Motor neuron (in vitro differentiated cells): ENCODE measurements around the gene FAM107B. TPM values are rescaled to one million over a fixed set of nuclear protein-coding genes. Genes with fewer than 3 reads are reported as not detected.
"Not testable (repeated sequence)": the region's sequence is repeated elsewhere in the genome, so short reads cannot be mapped to it uniquely, and the experiment has no call there.

Source experiments
- ATAC-seq, 8 experiments: fragments of 200-7000 bp; cut with Tn5 transposase; replicated peaks in 6 of 8; 2 replicates each; pipeline ENCODE4 v1.8.0; 2021; ENCODE audit warnings: mild to moderate bottlenecking in 8 of 8, moderate library complexity in 8 of 8
- H3K27ac ChIP-seq, 2 donors: fragments of 250-450 bp; sonication (Bioruptor Pico); 2 replicates each; pipeline ENCODE4 v1.9.0; 2021; ENCODE audit warnings: antibody characterized with exemption in 2 of 2, mild to moderate bottlenecking in 2 of 2, moderate library complexity in 1 of 2
- H3K4me1 ChIP-seq, 2 donors: fragments of 250-450 bp; sonication (Bioruptor Pico); replicated peaks in 1 of 2; 2 replicates each; pipeline ENCODE4 v1.6.1; 2021; ENCODE audit warnings: antibody characterized with exemption in 2 of 2, mild to moderate bottlenecking in 2 of 2, moderate library complexity in 1 of 2
- H3K4me3 ChIP-seq, 5 donors: fragments of 250-450 bp; sonication (Bioruptor Pico); 2 replicates each; pipeline ENCODE4 v1.9.0; 2021; ENCODE audit warnings: antibody characterized with exemption in 5 of 5, mild to moderate bottlenecking in 5 of 5, moderate library complexity in 4 of 5
- WGBS, 10 experiments: fragments of 450-650 bp; shearing (Covaris generic); methylation state at CpG; one replicate each; pipeline ENCODE4 v1.0.0; 2022; 5-methylcytosine and 5-hydroxymethylcytosine counted together
- in situ Hi-C, 9 experiments: fragments of 400-800 bp; cut with MboI; loops; one replicate each; pipeline ENCODE4 v1.15.0; 2021; ENCODE audit warnings: low sequenced_read_pairs in 9 of 9, low pct_unique_long_range_greater_than_20kb in 2 of 9; ENCODE audit not compliant: unreplicated experiment in 9 of 9
- total RNA-seq, 8 experiments: library from RNA; unstranded; fragments of 300-600 nt; gene quantifications; 2 replicates each; pipeline versions ENCODE4 v1.2.3 to v1.2.4, GENCODE V29; 2022

FAM107B gene
- total RNA-seq, 8 experiments from 2014 or later, result 2.0 to 60.4 (median 25.4) TPM

DNA sequence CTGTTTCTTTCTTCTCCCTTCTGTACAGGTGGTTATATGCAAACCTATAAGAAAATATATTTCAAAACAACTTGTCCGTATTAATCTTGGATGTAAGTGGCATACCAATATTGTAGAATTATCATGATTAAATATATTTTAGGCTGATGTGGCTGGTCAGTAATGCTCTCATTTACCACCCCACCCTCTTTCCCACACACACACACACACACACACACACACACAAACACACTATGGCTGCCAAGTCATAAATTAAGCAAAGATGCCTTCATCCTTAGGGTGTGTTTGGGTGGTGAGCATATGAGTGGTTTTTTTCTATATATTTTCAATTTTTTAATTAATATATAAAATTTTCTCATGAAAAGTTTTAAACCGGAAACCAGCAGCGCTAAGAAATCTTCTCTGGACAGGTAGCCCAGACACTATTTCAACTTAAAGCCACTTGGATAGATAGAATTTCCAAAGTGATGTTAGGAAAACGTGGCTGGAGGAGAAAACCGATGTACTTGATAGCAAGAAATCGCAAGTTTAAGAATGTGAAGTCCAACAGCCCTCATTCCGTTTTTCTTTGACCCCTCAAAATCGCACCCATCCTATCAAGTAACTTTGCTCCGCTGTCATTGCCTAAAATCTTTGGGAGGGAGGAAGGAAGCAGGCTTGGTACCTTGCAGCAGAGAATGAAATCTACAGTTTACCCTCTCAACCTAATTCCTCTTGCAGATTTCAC is 171.7 kb downstream of the FAM107B start:
- peak overlapping the region; percentile 63 to 89 (median 70) for H3K4me3 ChIP-seq
- in situ Hi-C loops, result no loop called here
- WGBS, 10 experiments, result 0 to 44% (median 16%) methylated on average over 2 to 9 of the region's 9 CpGs
- peak in 1 of 8 experiments; percentile 2 for ATAC-seq
- no peak overlapping the region for H3K27ac ChIP-seq
- peaks cover 11 to 25% of the 10 kb centered on the region in 2 donors for H3K4me1 ChIP-seq

DNA sequence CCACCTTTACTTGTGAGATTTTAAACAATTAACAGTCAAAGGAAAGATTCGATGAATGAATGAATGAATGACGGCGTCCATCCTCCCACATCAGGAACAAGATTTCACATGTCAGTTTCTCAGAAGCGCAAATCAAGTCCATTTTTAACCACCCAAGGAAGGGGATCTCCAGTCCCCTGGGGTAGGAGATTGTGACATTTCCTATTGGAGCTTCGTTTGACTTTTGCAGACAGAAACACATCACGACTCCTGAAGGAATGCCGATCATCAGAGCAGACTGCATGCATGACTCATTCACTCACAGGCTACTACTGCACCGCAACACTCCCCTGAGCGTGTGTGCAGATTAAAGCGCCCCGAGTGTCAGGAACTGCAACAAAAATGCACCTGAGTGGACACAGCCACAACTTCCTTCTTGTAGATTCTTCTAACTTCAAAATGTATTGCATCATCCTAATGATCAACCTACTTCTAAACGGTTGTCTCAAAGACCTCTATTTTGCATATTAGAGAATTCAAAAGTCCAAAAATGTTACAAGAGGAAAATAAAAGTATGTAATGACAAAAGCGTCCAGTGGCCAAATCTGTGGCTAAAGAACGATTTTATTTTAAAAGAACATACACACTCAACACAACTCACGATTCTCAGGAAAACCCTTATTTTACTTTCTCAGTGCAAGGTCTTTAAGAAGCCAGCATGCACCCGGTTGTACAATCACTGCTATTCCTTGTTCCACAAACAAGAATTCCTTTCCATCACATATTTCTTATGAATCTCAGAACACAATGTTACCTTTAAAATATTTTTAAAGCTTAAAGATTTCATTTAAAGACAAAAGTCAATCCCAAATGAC is 172.6 kb downstream of the FAM107B start:
- 13 to 100% (median 60%) methylated on average over 2 to 15 of the region's 16 CpGs for WGBS, 10 experiments

DNA sequence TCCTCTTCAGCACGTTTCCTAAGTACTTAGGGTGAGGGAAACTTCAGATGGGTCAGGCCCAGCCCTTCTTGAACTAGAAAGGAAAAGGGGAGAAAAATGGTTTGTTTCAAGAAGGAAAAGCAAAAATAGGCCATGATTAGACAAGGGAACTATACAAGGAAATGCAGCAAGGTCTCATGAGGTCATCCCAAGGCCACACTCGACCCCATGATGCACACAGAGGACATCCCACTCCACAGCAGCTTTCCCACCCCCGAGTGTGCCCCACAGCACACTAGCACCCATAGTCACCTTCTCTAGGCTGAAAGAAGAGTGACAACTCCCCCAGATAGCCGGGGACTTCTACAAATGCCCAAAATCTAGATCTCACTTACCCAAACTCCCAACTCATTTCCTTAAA is 173.4 kb downstream of the FAM107B start:
- in situ Hi-C loops, result no loop called here
- 60 to 100% (median 79%) methylated on average over 1 to 4 of the region's 4 CpGs; no CpG with 5 or more reads in 3 of the 10 experiments for WGBS, 10 experiments

More for the DNA sequence above, 172.6 kb downstream of the FAM107B start:
- no peak overlapping the region for H3K27ac ChIP-seq
- H3K4me3 ChIP-seq, result peak overlapping the region in 4 of 5 donors; percentile 63 to 89 (median 75)
- H3K4me1 ChIP-seq, result peaks cover 11 to 18% of the 10 kb centered on the region in 2 donors
- in situ Hi-C loops, result no loop called here
- ATAC-seq, result peak in 3 of 8 experiments; percentile 10 to 22 (median 19)

DNA sequence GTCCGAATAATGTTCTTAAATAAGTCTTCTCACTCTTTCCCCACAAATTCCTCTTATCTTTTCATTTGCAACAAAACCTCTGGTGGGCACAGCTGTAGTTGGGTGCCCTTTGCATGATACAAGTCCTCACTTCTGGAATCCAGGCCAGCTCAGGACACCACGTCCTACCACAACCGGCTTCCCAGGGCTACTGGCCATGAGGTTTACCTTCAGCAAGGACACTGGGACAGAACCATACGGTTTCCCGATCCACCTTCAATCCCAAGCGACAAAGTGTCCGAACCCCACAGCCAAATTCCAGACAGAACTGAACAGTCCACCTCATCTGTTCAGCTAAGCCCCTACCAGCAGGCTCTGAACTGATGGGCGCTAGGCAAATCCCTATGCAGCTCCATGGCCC is 174.6 kb downstream of the FAM107B start:
- Histone ChIP-seq H3K27ac (no peak overlapping the region), H3K4me1 (peaks cover 11 to 16% of the 10 kb centered on the region in 2 donors), H3K4me3 (no peak overlapping the region)
- ATAC-seq, result no peak
- WGBS, 10 experiments, result 83 to 100% (median 95%) methylated on average over 1 to 7 of the region's 8 CpGs; no CpG with 5 or more reads in 2 of the 10 experiments
- in situ Hi-C loops, result no loop called here

More for the DNA sequence above, 173.4 kb downstream of the FAM107B start:
- Histone ChIP-seq H3K4me3 (peak overlapping the region in 1 of 5 donors; percentile 80), H3K27ac (no peak overlapping the region), H3K4me1 (peaks cover 11 to 18% of the 10 kb centered on the region in 2 donors)
- no peak for ATAC-seq

DNA sequence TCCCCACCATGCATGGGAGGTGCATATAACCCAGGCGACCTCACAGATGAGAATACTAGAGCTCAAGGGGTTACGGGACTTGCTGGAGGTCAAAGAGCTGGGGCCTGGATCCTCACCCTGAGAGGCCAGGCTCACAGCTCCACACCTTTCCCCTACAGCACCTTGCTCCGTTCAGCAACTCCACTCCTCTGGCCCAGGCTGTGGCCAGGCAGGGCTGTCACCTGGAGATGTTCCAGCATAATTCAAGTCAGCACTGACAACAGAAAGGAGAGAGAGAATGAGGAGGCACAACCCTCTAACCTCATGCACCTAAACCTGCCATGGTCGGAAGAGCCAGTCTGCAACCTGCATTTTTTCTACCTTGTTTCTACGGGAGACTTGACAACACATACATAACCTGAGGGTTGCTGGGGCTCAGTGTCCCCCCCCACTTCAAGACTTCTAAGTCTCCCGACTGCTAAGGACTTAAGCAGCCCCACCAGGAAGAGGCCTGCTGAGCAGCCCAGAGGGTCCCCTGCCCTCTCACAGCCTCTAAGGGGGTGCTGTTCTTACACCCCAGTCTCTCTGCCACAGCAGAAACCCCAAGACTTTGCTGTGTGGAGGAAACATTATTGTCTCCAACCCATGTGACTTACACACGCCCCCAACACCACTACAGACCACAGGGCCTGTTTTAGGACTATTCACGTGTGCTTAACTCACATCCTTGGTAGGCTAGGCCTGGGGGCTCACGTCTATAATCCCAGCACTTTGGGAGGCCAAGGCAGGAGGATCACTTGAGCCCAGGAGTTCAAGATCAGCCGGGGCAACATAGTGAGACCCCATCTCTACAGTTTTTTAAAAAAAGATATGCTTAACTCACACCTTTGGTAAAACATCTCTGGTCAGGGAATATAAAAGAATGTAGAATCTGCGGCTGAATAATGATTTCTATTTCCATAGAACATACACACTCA is 175.6 kb downstream of the FAM107B start:
- 70 to 100% (median 100%) methylated on average over 1 to 6 of the region's 11 CpGs for WGBS, 10 experiments
- Histone ChIP-seq H3K4me1 (peaks cover 11 to 13% of the 10 kb centered on the region in 2 donors), H3K4me3 (no peak overlapping the region), H3K27ac (no peak overlapping the region)
- ATAC-seq, result no peak
- in situ Hi-C loops, result no loop called here

DNA sequence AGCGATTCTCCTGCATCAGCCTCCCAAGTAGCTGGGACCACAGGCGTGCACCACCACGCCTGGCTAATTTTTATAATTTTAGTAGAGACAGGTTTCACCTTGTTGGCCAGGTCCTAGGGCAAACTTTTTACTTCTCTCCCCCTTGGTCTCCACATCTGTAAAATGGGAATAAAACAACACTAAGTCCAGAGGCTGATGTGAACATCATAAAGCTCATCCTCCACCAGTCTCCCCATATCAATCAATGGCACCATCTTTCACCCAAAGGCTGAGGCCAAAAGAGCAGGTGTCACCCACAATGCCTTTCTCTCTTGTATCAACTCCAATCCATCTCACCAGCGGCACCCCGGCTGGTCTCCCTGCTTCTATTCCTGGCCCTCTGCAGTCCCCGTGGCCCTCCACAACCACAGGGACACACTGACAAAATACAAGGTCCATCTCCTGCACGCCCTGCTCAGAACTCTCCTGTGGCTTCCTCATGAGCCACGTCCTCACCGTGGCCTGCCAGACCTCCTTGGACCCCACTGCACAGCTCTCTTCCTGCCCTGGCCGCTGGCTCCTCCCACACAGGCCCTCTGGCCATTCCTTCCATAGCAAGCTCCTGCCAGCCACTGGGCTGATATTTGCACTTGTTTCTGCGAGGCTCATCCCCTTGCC is 179.0 kb downstream of the FAM107B start:
- Histone ChIP-seq H3K27ac (no peak overlapping the region), H3K4me3 (no peak overlapping the region), H3K4me1 (no peaks in the 10 kb centered on the region)
- 92 to 100% (median 100%) methylated on average over 1 to 8 of the region's 11 CpGs; no CpG with 5 or more reads in 4 of the 10 experiments for WGBS, 10 experiments
- in situ Hi-C loops, result no loop called here
- no peak for ATAC-seq

DNA sequence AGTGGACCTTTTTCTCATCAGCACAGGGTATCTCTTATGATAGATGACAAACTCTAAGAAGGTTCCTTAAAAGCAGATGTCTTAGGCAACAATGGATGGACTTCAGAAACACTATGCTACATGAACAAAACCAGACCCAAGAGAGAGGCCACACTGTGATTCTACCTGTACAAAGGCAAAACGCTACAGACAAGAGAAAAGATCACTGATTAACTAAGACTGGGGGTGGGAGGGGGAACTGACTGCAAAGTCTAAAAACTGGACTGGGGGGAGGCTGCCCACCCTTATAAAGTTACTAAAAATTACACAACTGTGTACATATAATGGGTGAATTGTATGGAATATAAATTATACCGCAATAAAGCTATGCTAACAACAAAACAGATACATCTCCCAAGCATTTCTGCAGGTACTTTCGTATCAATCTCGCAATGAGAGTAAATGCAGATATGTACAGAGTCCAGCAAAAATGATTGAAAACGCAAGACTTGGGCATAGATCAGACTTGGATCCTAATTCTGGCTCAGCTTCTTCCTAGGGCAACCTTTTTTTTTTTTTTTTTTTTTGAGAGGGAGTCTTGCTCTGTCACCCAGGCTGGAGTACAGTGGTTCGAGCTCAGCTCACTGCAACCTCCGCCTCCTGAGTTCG is 179.7 kb downstream of the FAM107B start:
- no peak overlapping the region for H3K27ac ChIP-seq
- H3K4me3 ChIP-seq, result no peak overlapping the region
- no peak for ATAC-seq
- WGBS, 10 experiments, result 83 to 100% (median 98%) methylated on average over 1 to 7 of the region's 8 CpGs; no CpG with 5 or more reads in 2 of the 10 experiments
- no peaks in the 10 kb centered on the region for H3K4me1 ChIP-seq
- in situ Hi-C loops, result no loop called here

DNA sequence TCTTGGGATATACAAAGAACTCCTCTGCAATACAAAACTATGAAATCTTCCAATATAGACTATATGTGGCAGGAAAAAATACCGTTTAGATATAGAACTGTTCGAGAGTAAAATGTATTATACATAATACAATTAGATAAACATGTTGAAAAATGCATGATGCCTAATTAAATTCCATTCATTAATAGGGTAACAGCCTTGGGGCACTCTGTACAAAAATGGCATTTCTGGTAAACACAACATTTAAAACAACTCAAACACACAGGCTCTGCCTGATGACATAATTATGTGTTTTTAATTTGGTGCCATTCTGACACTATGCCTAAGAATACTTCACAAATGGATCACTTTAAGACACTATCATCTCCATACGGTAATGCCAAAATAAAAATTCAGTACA is 180.9 kb downstream of the FAM107B start:
- 48 to 100% (median 81%) methylated on average over 1 to 3 of the region's 3 CpGs; no CpG with 5 or more reads in 1 of the 10 experiments for WGBS, 10 experiments
- ATAC-seq, result no peak
- in situ Hi-C loops, result no loop called here
- Histone ChIP-seq H3K4me3 (no peak overlapping the region), H3K27ac (no peak overlapping the region), H3K4me1 (no peaks in the 10 kb centered on the region)

DNA sequence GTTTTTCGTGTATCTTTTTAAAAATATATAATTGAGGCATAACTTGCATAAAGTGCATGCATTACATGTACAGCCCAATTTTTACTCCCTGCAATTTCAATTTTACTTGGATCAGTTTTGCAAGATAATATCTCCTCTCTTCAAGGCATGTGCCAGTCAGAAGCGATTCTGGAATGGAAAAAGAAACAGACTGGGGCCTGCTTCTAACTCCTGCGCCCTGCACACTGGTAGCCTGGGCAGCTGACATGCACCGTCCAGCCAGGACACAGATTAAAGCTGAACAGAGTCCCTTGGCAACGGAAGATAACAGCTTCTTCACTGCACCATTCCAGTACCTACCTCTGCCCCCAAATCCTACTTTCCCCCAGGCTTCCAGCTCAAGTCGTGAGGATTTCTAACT is 182.1 kb downstream of the FAM107B start:
- H3K4me3 ChIP-seq, result no peak overlapping the region
- peak in 2 of 8 experiments; percentile 13 to 67 for ATAC-seq
- no peak overlapping the region for H3K27ac ChIP-seq
- WGBS, 10 experiments, result 50 to 96% (median 81%) methylated on average over 1 to 6 of the region's 6 CpGs
- H3K4me1 ChIP-seq, result peaks cover 0 to 5% of the 10 kb centered on the region in 2 donors
- in situ Hi-C loops, result no loop called here

DNA sequence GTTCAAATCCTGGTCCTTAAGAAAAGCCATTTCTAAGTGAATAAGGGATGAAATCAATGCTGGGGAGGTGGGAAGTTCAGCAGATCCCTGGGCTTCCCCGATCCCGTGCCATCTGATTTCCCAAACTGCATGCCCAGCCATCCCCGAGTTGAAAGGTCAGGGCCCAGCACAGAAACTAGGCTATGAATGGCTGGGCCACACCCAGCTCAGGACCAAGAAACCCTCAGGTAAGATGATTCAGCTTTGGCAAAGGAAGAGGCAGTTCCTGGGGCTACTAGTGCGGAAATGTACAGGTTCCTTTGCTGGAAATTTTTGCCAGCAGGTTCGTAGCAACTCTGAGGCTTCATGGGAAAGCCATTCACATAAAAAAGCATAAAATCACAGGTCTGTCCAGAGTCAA is 182.7 kb downstream of the FAM107B start:
- Histone ChIP-seq H3K4me1 (peaks cover 0 to 5% of the 10 kb centered on the region in 2 donors), H3K4me3 (no peak overlapping the region), H3K27ac (no peak overlapping the region)
- in situ Hi-C loops, result no loop called here
- 63 to 100% (median 85%) methylated on average over 1 to 5 of the region's 5 CpGs; no CpG with 5 or more reads in 4 of the 10 experiments for WGBS, 10 experiments
- no peak for ATAC-seq

DNA sequence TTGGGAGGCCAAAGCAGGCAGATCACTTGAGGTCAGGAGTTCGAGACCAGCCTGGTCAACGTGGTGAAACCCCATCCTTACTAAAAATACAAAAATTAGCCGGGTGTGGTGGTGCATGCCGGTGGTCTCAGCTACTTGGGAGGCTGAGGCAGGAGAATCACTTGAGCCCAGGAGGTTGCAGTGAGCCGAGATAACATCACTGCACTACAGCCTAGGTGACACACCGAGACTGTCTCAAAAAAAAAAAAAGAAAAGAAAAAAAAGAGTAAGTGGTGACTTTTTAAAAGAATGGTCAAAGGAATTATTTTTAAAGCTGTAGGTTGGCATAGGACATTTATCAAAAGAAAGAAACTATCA is 185.8 kb downstream of the FAM107B start:
- H3K4me1 ChIP-seq, in situ Hi-C loops, H3K4me3 ChIP-seq, H3K27ac ChIP-seq, ATAC-seq: not testable (repeated sequence)
- WGBS, 10 experiments, result 43 to 100% (median 91%) methylated on average over 2 to 5 of the region's 6 CpGs; no CpG with 5 or more reads in 2 of the 10 experiments
